ENCODE measurements around the gene TSPAN12.

TSPAN12 gene

DNA sequence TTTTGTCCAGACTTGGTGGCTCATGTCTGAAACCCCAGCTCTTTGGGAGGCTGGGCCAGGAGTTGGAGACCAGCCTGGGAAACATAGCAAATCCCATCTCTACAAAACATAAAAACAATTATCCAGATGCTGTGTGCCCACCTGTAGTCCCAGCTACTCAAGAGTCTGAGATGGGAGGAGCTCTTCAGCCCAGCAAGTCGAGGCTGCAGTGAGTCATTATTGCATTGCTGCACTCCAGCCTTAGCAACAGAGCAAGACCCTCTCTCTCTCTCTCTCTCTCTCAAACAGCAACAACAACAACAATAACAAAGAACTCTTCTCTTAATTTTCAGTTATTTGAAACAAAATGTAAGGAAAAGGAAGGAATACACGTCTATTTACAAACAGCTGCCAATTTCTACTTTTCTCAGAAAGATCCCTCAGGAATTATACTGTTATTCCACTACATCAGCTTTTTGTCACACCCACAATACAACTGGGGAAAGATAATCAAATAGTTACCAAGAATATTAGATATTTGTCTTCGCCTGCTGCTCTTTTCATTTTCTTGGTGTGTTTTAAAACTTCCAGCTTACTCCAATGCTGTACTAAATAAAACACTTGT is 5.1 kb upstream of the TSPAN12 start:
- no peak for TF ChIP-seq ZFP3 (CRISPR knock-in tag; IDR thresholded peaks at IDR 0.05)
- TF ChIP-seq ESRRG (CRISPR knock-in tag; IDR thresholded peaks at IDR 0.05), result no peak
- TF ChIP-seq ZNF70 (CRISPR knock-in tag; IDR thresholded peaks at IDR 0.05), result no peak
- ATAC-seq, result no peak

DNA sequence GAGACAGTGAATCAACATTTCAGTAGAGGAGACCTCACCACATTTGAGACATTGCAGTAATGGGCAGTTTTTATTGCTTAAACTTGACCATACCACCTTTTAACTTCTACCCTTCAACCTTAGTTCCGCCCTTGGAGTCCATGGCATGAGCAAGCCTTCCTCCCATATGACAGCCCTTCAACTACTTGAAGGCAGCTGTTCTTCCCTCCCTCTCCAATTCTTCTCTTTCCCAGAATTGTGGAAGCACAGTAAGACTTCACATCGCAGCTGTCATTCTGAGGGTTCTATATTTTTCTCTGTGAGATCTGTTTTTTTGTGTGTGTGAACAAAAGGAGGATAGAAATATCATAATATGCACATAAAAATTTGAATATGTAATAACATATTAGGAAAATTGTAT is 2.2 kb upstream of the TSPAN12 start:
- no peak for ATAC-seq
- TF ChIP-seq ESRRG (CRISPR knock-in tag; IDR thresholded peaks at IDR 0.05) (no peak), ZNF70 (CRISPR knock-in tag; IDR thresholded peaks at IDR 0.05) (no peak), ZC3H10 (CRISPR knock-in tag; IDR thresholded peaks at IDR 0.05) (no peak), ISL1 (CRISPR knock-in tag; IDR thresholded peaks at IDR 0.05) (no peak), CSDC2 (CRISPR knock-in tag; IDR thresholded peaks at IDR 0.05) (no peak), PATZ1 (CRISPR knock-in tag; IDR thresholded peaks at IDR 0.05; ENCODE audit: borderline replicate concordance) (no peak), BACH2 (CRISPR knock-in tag; IDR thresholded peaks at IDR 0.05; ENCODE audit: borderline replicate concordance) (no peak), ARNTL (CRISPR knock-in tag; IDR thresholded peaks at IDR 0.05; ENCODE audit: borderline replicate concordance, low read depth) (no peak), TOX (CRISPR knock-in tag; IDR thresholded peaks at IDR 0.05; ENCODE audit: borderline replicate concordance) (no peak), ZFP30 (CRISPR knock-in tag; IDR thresholded peaks at IDR 0.05) (no peak), GLIS3 (CRISPR knock-in tag; IDR thresholded peaks at IDR 0.05) (no peak), ZFP3 (CRISPR knock-in tag; IDR thresholded peaks at IDR 0.05) (no peak), ZNF8 (CRISPR knock-in tag; IDR thresholded peaks at IDR 0.05) (no peak), PPARA (CRISPR knock-in tag; IDR thresholded peaks at IDR 0.05; ENCODE audit: borderline replicate concordance) (no peak), SNAI2 (CRISPR knock-in tag; IDR thresholded peaks at IDR 0.05) (no peak), ZNF565 (CRISPR knock-in tag; conservative IDR thresholded peaks at IDR 0.05; ENCODE audit: low read depth) (no peak)
- TF ChIP-seq, protein P1, sequence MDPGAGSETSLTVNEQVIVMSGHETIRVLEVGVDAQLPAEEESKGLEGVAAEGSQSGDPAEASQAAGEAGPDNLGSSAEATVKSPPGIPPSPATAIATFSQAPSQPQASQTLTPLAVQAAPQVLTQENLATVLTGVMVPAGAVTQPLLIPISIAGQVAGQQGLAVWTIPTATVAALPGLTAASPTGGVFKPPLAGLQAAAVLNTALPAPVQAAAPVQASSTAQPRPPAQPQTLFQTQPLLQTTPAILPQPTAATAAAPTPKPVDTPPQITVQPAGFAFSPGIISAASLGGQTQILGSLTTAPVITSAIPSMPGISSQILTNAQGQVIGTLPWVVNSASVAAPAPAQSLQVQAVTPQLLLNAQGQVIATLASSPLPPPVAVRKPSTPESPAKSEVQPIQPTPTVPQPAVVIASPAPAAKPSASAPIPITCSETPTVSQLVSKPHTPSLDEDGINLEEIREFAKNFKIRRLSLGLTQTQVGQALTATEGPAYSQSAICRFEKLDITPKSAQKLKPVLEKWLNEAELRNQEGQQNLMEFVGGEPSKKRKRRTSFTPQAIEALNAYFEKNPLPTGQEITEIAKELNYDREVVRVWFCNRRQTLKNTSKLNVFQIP (CRISPR knock-in tag; IDR thresholded peaks at IDR 0.05; ENCODE audit: borderline replicate concordance, low read depth), result no peak
- TF ChIP-seq, protein P2, sequence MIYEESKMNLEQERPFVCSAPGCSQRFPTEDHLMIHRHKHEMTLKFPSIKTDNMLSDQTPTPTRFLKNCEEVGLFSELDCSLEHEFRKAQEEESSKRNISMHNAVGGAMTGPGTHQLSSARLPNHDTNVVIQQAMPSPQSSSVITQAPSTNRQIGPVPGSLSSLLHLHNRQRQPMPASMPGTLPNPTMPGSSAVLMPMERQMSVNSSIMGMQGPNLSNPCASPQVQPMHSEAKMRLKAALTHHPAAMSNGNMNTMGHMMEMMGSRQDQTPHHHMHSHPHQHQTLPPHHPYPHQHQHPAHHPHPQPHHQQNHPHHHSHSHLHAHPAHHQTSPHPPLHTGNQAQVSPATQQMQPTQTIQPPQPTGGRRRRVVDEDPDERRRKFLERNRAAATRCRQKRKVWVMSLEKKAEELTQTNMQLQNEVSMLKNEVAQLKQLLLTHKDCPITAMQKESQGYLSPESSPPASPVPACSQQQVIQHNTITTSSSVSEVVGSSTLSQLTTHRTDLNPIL (CRISPR knock-in tag; IDR thresholded peaks at IDR 0.05; ENCODE audit: low read depth), result no peak
- TF ChIP-seq, protein P3, sequence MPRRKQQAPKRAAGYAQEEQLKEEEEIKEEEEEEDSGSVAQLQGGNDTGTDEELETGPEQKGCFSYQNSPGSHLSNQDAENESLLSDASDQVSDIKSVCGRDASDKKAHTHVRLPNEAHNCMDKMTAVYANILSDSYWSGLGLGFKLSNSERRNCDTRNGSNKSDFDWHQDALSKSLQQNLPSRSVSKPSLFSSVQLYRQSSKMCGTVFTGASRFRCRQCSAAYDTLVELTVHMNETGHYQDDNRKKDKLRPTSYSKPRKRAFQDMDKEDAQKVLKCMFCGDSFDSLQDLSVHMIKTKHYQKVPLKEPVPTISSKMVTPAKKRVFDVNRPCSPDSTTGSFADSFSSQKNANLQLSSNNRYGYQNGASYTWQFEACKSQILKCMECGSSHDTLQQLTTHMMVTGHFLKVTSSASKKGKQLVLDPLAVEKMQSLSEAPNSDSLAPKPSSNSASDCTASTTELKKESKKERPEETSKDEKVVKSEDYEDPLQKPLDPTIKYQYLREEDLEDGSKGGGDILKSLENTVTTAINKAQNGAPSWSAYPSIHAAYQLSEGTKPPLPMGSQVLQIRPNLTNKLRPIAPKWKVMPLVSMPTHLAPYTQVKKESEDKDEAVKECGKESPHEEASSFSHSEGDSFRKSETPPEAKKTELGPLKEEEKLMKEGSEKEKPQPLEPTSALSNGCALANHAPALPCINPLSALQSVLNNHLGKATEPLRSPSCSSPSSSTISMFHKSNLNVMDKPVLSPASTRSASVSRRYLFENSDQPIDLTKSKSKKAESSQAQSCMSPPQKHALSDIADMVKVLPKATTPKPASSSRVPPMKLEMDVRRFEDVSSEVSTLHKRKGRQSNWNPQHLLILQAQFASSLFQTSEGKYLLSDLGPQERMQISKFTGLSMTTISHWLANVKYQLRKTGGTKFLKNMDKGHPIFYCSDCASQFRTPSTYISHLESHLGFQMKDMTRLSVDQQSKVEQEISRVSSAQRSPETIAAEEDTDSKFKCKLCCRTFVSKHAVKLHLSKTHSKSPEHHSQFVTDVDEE (CRISPR knock-in tag; IDR thresholded peaks at IDR 0.05), result no peak

- no peak for ATAC-seq
- TF ChIP-seq PATZ1 (CRISPR knock-in tag; IDR thresholded peaks at IDR 0.05; ENCODE audit: borderline replicate concordance) (no peak), ZNF565 (CRISPR knock-in tag; conservative IDR thresholded peaks at IDR 0.05; ENCODE audit: low read depth) (no peak), RARB (CRISPR knock-in tag; IDR thresholded peaks at IDR 0.05) (no peak), BACH2 (CRISPR knock-in tag; IDR thresholded peaks at IDR 0.05; ENCODE audit: borderline replicate concordance) (no peak), ZNF70 (CRISPR knock-in tag; IDR thresholded peaks at IDR 0.05) (no peak), GLIS3 (CRISPR knock-in tag; IDR thresholded peaks at IDR 0.05) (no peak), SNAI2 (CRISPR knock-in tag; IDR thresholded peaks at IDR 0.05) (no peak), OSR1 (CRISPR knock-in tag; IDR thresholded peaks at IDR 0.05) (no peak), ZNF8 (CRISPR knock-in tag; IDR thresholded peaks at IDR 0.05) (no peak)
- TF ChIP-seq, protein P3 (CRISPR knock-in tag; IDR thresholded peaks at IDR 0.05), result no peak
- TF ChIP-seq, protein P1 (CRISPR knock-in tag; IDR thresholded peaks at IDR 0.05; ENCODE audit: borderline replicate concordance, low read depth), result no peak
- TF ChIP-seq, protein P2 (CRISPR knock-in tag; IDR thresholded peaks at IDR 0.05; ENCODE audit: low read depth), result no peak
These were observed 1.5 kb upstream of the TSPAN12 start for GRCh38 chr7:120859459-120859858.

Measured in SK-N-SH treated with all-trans-retinoic acid at 6 μM for 48 hours (cell line).